Hepatocyte (in vitro differentiated cells): ENCODE results near the gene TRPM3. TPM values are rescaled to one million over a fixed set of nuclear protein-coding genes. Genes with fewer than 3 reads are reported as not detected.

Experiments
- DNase-seq: peaks from one replicate; pipeline ENCODE4 v3.0.0-alpha.2; 2016; ENCODE audit warnings: low spot score
- H2AFZ ChIP-seq: fragments of 200-600 bp; sonication (generic); 2 replicates; pipeline ENCODE4 v1.6.0; 2016; ENCODE audit warnings: antibody characterized with exemption, mild to moderate bottlenecking
- H3K27ac ChIP-seq: fragments of 200-600 bp; sonication (generic); 2 replicates; pipeline ENCODE4 v1.5.1; 2016; ENCODE audit warnings: mild to moderate bottlenecking
- H3K27me3 ChIP-seq: fragments of 200-600 bp; sonication (generic); 2 replicates; pipeline ENCODE4 v1.6.1; 2016
- H3K36me3 ChIP-seq: fragments of 200-600 bp; sonication (generic); replicated peaks from 2 replicates; pipeline ENCODE4 v1.5.1; 2016; ENCODE audit warnings: low read depth; ENCODE audit not compliant: insufficient read depth
- H3K4me1 ChIP-seq: fragments of 200-600 bp; sonication (generic); 2 replicates; pipeline ENCODE4 v1.5.1; 2016; ENCODE audit warnings: mild to moderate bottlenecking, moderate library complexity; ENCODE audit not compliant: insufficient read depth
- H3K4me2 ChIP-seq: fragments of 200-600 bp; sonication (generic); 2 replicates; pipeline ENCODE4 v1.6.0; 2016
- H3K4me3 ChIP-seq: fragments of 200-600 bp; sonication (generic); 2 replicates; pipeline ENCODE4 v1.5.1; 2016; ENCODE audit warnings: mild to moderate bottlenecking
- H3K79me2 ChIP-seq: fragments of 200-600 bp; sonication (generic); 2 replicates; pipeline ENCODE4 v1.6.0; 2017; ENCODE audit warnings: mild to moderate bottlenecking
- H3K9me2 ChIP-seq: fragments of 200-600 bp; sonication (generic); replicated peaks from 2 replicates; pipeline ENCODE4 v1.6.0; 2017; ENCODE audit warnings: mild to moderate bottlenecking; ENCODE audit not compliant: insufficient read depth
- H3K9me3 ChIP-seq: fragments of 200-600 bp; sonication (generic); 2 replicates; pipeline ENCODE4 v1.5.1; 2016; ENCODE audit warnings: low read depth, mild to moderate bottlenecking
- H4K20me1 ChIP-seq: fragments of 200-600 bp; sonication (generic); 2 replicates; pipeline ENCODE4 v1.6.0; 2016; ENCODE audit warnings: mild to moderate bottlenecking; ENCODE audit not compliant: insufficient read depth, poor library complexity, severe bottlenecking
- EZH2 ChIP-seq: fragments of 200-600 bp; sonication (generic); IDR thresholded peaks from 2 replicates; pipeline ENCODE4 v1.6.1; 2016; ENCODE audit warnings: antibody characterized with exemption, mild to moderate bottlenecking, borderline replicate concordance
- EZH2phosphoT487 ChIP-seq: fragments of 200-600 bp; sonication (generic); IDR thresholded peaks from one replicate; pipeline ENCODE4 v1.6.1; 2018; ENCODE audit warnings: antibody characterized with exemption, mild to moderate bottlenecking, low read depth, moderate library complexity; ENCODE audit not compliant: unreplicated experiment, severe bottlenecking
- WGBS: methylation state at CpG from one replicate; pipeline ENCODE4 v1.1.6; 2016; ENCODE audit warnings: low lambda C conversion rate; ENCODE audit errors: missing lambda C conversion rate; 5-methylcytosine and 5-hydroxymethylcytosine counted together
- polyA plus RNA-seq: library from polyadenylated mRNA; unstranded; fragments of >200 nt; fragmentation: Nextera tagmentation; extraction: Ambion mirVana; gene quantifications from 2 replicates; pipeline ENCODE4 v1.2.1, GENCODE V29; 2016
- total RNA-seq: library from RNA; depleted of rRNA; stranded (reverse); fragments of >200 nt; gene quantifications from 2 replicates; pipeline ENCODE4 v1.2.3, GENCODE V29; 2014
- TF ChIP-seq, protein P1 (sequence below): fragments of 200-600 bp; sonication (generic); IDR thresholded peaks from 2 replicates; pipeline ENCODE4 v1.5.1; 2016; ENCODE audit warnings: antibody characterized with exemption, mild to moderate bottlenecking; ENCODE audit not compliant: poor library complexity

The TRPM3 gene
- total and polyA plus RNA-seq, 2 experiments from 2014 or later, result 0.60 to 0.68 TPM

DNA sequence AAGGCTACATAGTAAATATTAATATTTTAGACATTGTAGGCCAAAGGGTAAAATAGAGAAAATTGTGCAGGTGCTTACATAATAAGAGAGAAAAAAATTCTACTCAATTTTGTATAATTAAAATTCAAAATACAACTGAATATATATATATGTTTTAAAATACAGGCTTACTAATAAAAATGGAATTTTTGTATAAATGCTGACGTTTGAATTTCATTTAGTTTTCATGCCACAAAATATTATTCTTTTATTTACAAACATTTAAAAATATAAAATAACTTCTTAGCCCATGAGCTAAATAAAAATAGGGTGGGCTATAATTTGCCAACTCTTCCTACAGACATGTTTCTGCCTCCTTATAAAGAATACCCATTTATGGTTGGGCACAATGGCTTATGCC lies 328.6 kb downstream of the TRPM3 start:
- no peaks in the 10 kb centered on the region for H4K20me1 ChIP-seq
- no peaks in the 10 kb centered on the region for H3K9me2 ChIP-seq
- no peak overlapping the region for H3K4me2 ChIP-seq
- H3K9me3 ChIP-seq, result no peaks in the 10 kb centered on the region
- no peaks in the 10 kb centered on the region for H3K4me1 ChIP-seq
- WGBS, result 89% methylated on average over 1 of the region's 1 CpG
- TF ChIP-seq EZH2phosphoT487 (no peak), EZH2 (no peak)
- TF ChIP-seq, protein P1, sequence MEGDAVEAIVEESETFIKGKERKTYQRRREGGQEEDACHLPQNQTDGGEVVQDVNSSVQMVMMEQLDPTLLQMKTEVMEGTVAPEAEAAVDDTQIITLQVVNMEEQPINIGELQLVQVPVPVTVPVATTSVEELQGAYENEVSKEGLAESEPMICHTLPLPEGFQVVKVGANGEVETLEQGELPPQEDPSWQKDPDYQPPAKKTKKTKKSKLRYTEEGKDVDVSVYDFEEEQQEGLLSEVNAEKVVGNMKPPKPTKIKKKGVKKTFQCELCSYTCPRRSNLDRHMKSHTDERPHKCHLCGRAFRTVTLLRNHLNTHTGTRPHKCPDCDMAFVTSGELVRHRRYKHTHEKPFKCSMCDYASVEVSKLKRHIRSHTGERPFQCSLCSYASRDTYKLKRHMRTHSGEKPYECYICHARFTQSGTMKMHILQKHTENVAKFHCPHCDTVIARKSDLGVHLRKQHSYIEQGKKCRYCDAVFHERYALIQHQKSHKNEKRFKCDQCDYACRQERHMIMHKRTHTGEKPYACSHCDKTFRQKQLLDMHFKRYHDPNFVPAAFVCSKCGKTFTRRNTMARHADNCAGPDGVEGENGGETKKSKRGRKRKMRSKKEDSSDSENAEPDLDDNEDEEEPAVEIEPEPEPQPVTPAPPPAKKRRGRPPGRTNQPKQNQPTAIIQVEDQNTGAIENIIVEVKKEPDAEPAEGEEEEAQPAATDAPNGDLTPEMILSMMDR, result no peak
- H3K27ac ChIP-seq, result no peak overlapping the region
- no peak overlapping the region for H2AFZ ChIP-seq
- no peaks in the 10 kb centered on the region for H3K36me3 ChIP-seq
- no peak for DNase-seq
- H3K27me3 ChIP-seq, result no peaks in the 10 kb centered on the region
- H3K79me2 ChIP-seq, result no peaks in the 10 kb centered on the region
- no peak overlapping the region for H3K4me3 ChIP-seq

DNA sequence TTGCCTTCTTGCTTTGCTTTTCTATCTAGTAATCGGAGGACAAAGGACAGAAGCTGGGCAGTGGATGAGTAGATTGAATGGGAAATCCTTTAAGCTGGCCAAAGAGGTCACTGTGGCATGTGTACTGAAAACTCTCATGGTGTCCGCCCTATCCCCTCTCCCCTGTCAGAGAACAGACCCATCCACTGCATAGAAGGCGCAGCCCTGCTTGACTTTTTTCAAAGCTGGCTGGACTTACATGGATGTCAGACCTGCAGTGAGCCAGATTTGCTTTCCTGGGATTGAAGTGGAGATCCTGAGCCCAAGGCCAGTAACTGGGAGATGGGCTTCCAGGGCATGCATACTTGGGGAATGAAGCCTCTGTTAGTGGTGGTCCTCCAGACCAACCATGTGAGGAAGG lies 329.5 kb downstream of the TRPM3 start:
- no peaks in the 10 kb centered on the region for H3K9me3 ChIP-seq
- no peaks in the 10 kb centered on the region for H3K79me2 ChIP-seq
- H3K4me1 ChIP-seq, result no peaks in the 10 kb centered on the region
- H3K27me3 ChIP-seq, result no peaks in the 10 kb centered on the region
- H3K4me3 ChIP-seq, result no peak overlapping the region
- H4K20me1 ChIP-seq, result no peaks in the 10 kb centered on the region
- 97% methylated on average over 3 of the region's 3 CpGs for whole genome bisulfite sequencing
- no peak for TF ChIP-seq EZH2
- TF ChIP-seq, protein P1, result no peak
- no peak for TF ChIP-seq EZH2phosphoT487
- H3K27ac ChIP-seq, result no peak overlapping the region
- no peaks in the 10 kb centered on the region for H3K36me3 ChIP-seq
- H3K4me2 ChIP-seq, result no peak overlapping the region
- H2AFZ ChIP-seq, result no peak overlapping the region
- H3K9me2 ChIP-seq, result no peaks in the 10 kb centered on the region
- no peak for DNase-seq

DNA sequence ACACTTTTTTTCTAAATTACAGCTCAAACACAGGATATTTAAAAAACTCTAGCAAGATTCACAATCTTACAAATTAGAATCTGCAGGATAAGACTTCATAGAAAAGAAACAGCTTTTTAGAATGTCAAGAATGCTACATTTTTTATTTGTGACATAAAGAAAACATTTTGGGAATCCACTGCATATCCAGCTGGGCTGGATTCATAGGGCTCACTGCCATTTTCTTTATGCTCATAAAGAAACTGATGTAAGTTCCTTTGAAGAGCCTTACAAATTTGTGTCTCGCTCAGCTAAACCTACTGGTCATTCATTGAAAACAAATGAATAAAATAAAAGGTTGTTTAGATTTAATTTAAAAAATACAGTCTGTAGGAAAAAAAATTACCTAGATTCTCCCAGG lies 332.3 kb downstream of the TRPM3 start:
- H3K27ac ChIP-seq, result no peak overlapping the region
- 93% methylated on average over 1 of the region's 1 CpG for WGBS

More for the DNA sequence above, 332.3 kb downstream of the TRPM3 start:
- Histone ChIP-seq H3K27me3 (no peaks in the 10 kb centered on the region), H3K9me3 (no peaks in the 10 kb centered on the region), H3K79me2 (no peaks in the 10 kb centered on the region), H3K9me2 (no peaks in the 10 kb centered on the region), H3K4me2 (no peak overlapping the region), H2AFZ (no peak overlapping the region), H3K4me1 (no peaks in the 10 kb centered on the region), H3K4me3 (no peak overlapping the region), H3K36me3 (no peaks in the 10 kb centered on the region), H4K20me1 (no peaks in the 10 kb centered on the region)
- no peak for TF ChIP-seq EZH2phosphoT487
- TF ChIP-seq EZH2, result no peak
- TF ChIP-seq, protein P1, result no peak
- no peak for DNase-seq
